AG04450 (cell line): ENCODE measurements around the gene GGT6. TPM values are rescaled to one million over a fixed set of nuclear protein-coding genes. Genes with fewer than 3 reads are reported as not detected.
"Not testable (repeated sequence)": the region's sequence is repeated elsewhere in the genome, so short reads cannot be mapped to it uniquely, and the experiment has no call there.

Experiments
- CTCF ChIA-PET: fragments of 300-600, 350-600 bp; formaldehyde crosslinking; extraction: SDS; loops from one replicate; lab custom pipeline; 2022; ENCODE audit warnings: antibody characterized with exemption, inconsistent platforms; lab: Charles Lee
- POLR2A ChIA-PET: fragments of 350-600 bp; formaldehyde crosslinking; extraction: SDS; loops from one replicate; lab custom pipeline; 2021; ENCODE audit warnings: antibody characterized with exemption, inconsistent platforms; lab: Yijun Ruan, JAX
- DNase-seq: peaks from one replicate; pipeline ENCODE4 v3.0.0-alpha.2; 2011; ENCODE audit warnings: low read depth, low spot score
- H3K27ac ChIP-seq: one replicate; pipeline ENCODE4 v1.5.1; 2012; ENCODE audit warnings: low read depth, low read length, control low read depth
- H3K27me3 ChIP-seq: one replicate; pipeline ENCODE4 v1.6.0; 2012; ENCODE audit warnings: low read length; ENCODE audit not compliant: control insufficient read depth, insufficient read depth
- H3K4me3 ChIP-seq: 2 replicates; pipeline ENCODE4 v1.5.1; 2011; ENCODE audit warnings: mild to moderate bottlenecking, low read depth, low read length, control low read depth
- H3K9me3 ChIP-seq: 2 replicates; pipeline ENCODE4 v1.5.1; 2012; ENCODE audit warnings: low read length; ENCODE audit not compliant: control insufficient read depth, insufficient read depth
- CTCF ChIP-seq: IDR thresholded peaks from 2 replicates; pipeline ENCODE4 v1.5.1; 2011; ENCODE audit warnings: low read depth, low read length, control low read depth, inconsistent platforms
- polyA plus RNA-seq: library from polyadenylated mRNA; depleted of rRNA; stranded (reverse); fragments of >200 nt; gene quantifications from 2 replicates; pipeline ENCODE4 v1.2.3, GENCODE V29; 2011

GGT6 gene
- polyA plus RNA-seq, 1 experiment = not detected

GRCh38 chr17:4582691-4583090, 22.3 kb upstream of the GGT6 start:
- POLR2A ChIA-PET = no interaction called here
- no peak for DNase-seq
- Histone ChIP-seq H3K9me3 (no peaks in the 10 kb centered on the region), H3K4me3 (no peak overlapping the region), H3K27ac (no peak overlapping the region), H3K27me3 (peaks cover 61% of the 10 kb centered on the region)
- no peak for TF ChIP-seq CTCF
- CTCF ChIA-PET = no interaction called here

- no peak for DNase-seq
- Histone ChIP-seq H3K27me3 (peaks cover 61% of the 10 kb centered on the region), H3K9me3 (no peaks in the 10 kb centered on the region), H3K27ac (no peak overlapping the region), H3K4me3 (no peak overlapping the region)
- ChIA-PET POLR2A (no interaction called here), CTCF (interaction anchor here (3.6 kb wide), 1 partner anchor 15 kb away, joined by 12 read pairs; no protein-coding TSS in a partner anchor)
- no peak for TF ChIP-seq CTCF
Measured at GRCh38 chr17:4582101-4582501, 21.7 kb upstream of the GGT6 start.

GRCh38 chr17:4580291-4580690, 19.9 kb upstream of the GGT6 start:
- TF ChIP-seq CTCF = no peak
- no peak for DNase-seq
- no peak overlapping the region for H3K27ac ChIP-seq
- peaks cover 62% of the 10 kb centered on the region for H3K27me3 ChIP-seq
- ChIA-PET CTCF (interaction anchor here (3.6 kb wide), 1 partner anchor 14 kb away, joined by 12 read pairs; no protein-coding TSS in a partner anchor), POLR2A (no interaction called here)
- no peak overlapping the region for H3K4me3 ChIP-seq
- H3K9me3 ChIP-seq = no peaks in the 10 kb centered on the region

GRCh38 chr17:4579678-4580077, 19.3 kb upstream of the GGT6 start:
- DNase-seq = no peak
- Histone ChIP-seq H3K9me3 (no peaks in the 10 kb centered on the region), H3K27ac (no peak overlapping the region), H3K27me3 (peaks cover 62% of the 10 kb centered on the region), H3K4me3 (no peak overlapping the region)
- ChIA-PET CTCF (interaction anchor here (3.6 kb wide), 1 partner anchor 13 kb away, joined by 12 read pairs; no protein-coding TSS in a partner anchor), POLR2A (no interaction called here)
- TF ChIP-seq CTCF = no peak

GRCh38 chr17:4578349-4578748, 18.0 kb upstream of the GGT6 start:
- POLR2A ChIA-PET = not testable (repeated sequence)

More at GRCh38 chr17:4578349-4578748, 18.0 kb upstream of the GGT6 start:
- not testable (repeated sequence) for H3K27ac ChIP-seq, DNase-seq, H3K9me3 ChIP-seq, H3K4me3 ChIP-seq
- CTCF ChIA-PET = interaction anchor here (3.9 kb wide), 1 partner anchor 11 kb away, joined by 25 read pairs; no protein-coding TSS in a partner anchor
- peaks cover 53% of the 10 kb centered on the region for H3K27me3 ChIP-seq
